ENCODE data around the gene ATG14. TPM values are rescaled to one million over a fixed set of nuclear protein-coding genes. Genes with fewer than 3 reads are reported as not detected.
"Not testable (repeated sequence)": the region's sequence is repeated elsewhere in the genome, so short reads cannot be mapped to it uniquely, and the experiment has no call there.

The ATG14 gene, protein sequence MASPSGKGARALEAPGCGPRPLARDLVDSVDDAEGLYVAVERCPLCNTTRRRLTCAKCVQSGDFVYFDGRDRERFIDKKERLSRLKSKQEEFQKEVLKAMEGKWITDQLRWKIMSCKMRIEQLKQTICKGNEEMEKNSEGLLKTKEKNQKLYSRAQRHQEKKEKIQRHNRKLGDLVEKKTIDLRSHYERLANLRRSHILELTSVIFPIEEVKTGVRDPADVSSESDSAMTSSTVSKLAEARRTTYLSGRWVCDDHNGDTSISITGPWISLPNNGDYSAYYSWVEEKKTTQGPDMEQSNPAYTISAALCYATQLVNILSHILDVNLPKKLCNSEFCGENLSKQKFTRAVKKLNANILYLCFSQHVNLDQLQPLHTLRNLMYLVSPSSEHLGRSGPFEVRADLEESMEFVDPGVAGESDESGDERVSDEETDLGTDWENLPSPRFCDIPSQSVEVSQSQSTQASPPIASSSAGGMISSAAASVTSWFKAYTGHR
- 31.1 TPM for polyA plus RNA-seq (ENCODE audit: insufficient read length)
- long read RNA-seq, donor 1, full-length matches to known transcripts: 5 of 5 reads
- long read RNA-seq, donor 1, partial matches to known transcripts: 0 of 5 reads
- long read RNA-seq, donor 1, other reads (novel, unspliced or antisense): 0 of 5 reads
- long read RNA-seq, donor 2, full-length matches to known transcripts: 3 of 3 reads
- long read RNA-seq, donor 2, partial matches to known transcripts: 0 of 3 reads
- long read RNA-seq, donor 2, other reads (novel, unspliced or antisense): 0 of 3 reads
- long read RNA-seq, donor 3, full-length matches to known transcripts: 2 of 2 reads
- long read RNA-seq, donor 3, partial matches to known transcripts: 0 of 2 reads
- long read RNA-seq, donor 3, other reads (novel, unspliced or antisense): 0 of 2 reads
- long read RNA-seq, donor 4: 0 reads
- long read RNA-seq, donor 5: 0 reads
- long read RNA-seq, donor 6, full-length matches to known transcripts: 5 of 5 reads
- long read RNA-seq, donor 6, partial matches to known transcripts: 0 of 5 reads
- long read RNA-seq, donor 6, other reads (novel, unspliced or antisense): 0 of 5 reads
- long read RNA-seq, donor 7, full-length matches to known transcripts: 3 of 3 reads
- long read RNA-seq, donor 7, partial matches to known transcripts: 0 of 3 reads
- long read RNA-seq, donor 7, other reads (novel, unspliced or antisense): 0 of 3 reads
- long read RNA-seq, donor 8, full-length matches to known transcripts: 2 of 2 reads
- long read RNA-seq, donor 8, partial matches to known transcripts: 0 of 2 reads
- long read RNA-seq, donor 8, other reads (novel, unspliced or antisense): 0 of 2 reads

DNA sequence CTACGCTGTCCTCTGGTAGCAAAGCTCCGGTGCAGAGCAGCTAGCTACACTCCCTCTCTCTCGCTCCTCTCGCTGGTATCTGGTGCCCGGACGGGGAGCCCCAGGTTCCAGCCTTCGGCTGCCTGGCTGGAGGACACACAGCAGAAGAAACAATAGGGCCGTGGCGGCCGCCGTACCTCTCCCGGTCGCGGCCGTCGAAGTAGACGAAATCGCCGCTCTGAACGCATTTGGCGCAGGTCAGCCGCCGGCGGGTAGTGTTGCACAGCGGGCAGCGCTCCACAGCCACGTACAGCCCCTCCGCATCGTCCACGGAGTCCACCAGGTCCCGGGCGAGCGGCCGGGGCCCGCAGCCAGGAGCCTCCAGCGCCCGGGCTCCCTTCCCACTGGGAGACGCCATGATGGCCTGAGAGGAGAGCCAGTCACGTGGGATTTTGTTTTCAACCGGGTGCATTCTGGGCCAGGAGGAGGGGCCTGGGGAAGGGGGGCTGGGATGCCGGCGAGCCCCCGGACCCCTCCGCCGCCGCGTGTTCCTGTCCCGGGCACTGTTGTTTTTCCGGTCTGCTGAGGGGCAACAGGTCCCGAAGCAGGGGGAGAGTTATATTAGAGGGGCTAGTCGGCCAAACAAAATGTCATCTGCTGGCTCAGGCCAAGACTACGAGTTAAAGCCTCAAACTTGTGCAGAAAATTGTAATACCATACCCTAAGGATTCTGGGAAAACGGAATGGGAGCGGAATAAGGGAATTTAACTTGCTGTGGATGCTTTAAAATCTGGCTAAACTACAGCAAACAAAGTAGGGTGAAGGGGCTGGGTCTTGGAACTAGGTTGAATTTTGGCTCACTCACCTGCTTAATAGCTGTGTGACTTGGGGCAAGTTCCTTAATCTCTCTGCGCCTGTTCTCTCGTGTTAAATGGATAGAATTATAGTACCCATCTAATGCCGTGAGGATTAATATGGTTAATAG lies at the start of gene ATG14:
Gene ATG14 (minus strand): TSS at position 405 of the 964 bp plus-strand sequence. CDS start 8 bp downstream, at position 397.
- peak; percentile 88 for DNase-seq

- DNase-seq: no peak
These were observed 47.3 kb upstream of the ATG14 start for GRCh38 chr14:55458800-55459515.

DNA sequence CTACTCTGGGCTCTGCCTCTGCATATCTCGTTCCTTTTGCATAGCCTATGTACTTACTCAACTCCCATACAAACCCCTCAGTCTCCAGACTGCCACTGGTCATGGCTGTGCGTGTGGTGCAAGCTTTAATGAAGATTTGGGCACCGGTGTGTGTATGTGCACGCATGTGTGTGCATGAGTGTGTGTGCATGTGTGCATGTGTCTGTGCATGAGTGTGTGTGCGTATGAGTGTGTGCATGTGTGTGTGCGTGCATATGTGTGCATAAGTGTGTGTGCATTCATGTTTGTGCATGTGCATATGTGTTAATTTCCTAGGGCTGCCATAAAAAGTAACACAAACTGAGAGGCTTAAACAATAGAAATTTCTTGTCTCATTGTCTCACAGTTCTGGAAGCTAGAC lies 45.9 kb upstream of the ATG14 start:
- no peak for DNase-seq

GRCh38 chr14:55456411-55456810 lies 44.8 kb upstream of the ATG14 start:
- not testable (repeated sequence) for DNase-seq

- no peak for DNase-seq
These were observed 42.8 kb upstream of the ATG14 start for GRCh38 chr14:55454264-55455002.

- no peak for DNase-seq
These were observed 40.3 kb upstream of the ATG14 start for GRCh38 chr14:55451950-55452349.

DNA sequence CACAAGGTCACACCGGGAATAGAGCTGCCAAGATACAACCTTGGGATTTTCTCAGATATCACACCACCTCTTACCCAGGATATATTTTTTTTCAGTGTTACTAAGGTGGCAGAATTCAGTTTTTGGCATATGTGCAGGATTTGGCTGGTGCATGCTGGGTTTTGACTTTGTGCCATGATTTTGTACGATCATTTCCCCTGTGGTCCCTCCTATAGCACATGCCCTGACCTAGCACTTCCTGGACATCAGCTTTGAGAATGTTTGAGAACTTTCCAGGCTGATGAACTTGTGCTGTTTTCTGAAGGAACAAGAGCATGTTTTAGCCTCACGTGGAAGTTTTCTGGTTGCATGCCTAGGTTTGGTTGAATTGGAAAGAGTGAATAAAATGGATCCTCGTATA lies 39.8 kb upstream of the ATG14 start:
- no peak for DNase-seq

- no peak for DNase-seq
These were observed 39.4 kb upstream of the ATG14 start for GRCh38 chr14:55450987-55451386.

DNA sequence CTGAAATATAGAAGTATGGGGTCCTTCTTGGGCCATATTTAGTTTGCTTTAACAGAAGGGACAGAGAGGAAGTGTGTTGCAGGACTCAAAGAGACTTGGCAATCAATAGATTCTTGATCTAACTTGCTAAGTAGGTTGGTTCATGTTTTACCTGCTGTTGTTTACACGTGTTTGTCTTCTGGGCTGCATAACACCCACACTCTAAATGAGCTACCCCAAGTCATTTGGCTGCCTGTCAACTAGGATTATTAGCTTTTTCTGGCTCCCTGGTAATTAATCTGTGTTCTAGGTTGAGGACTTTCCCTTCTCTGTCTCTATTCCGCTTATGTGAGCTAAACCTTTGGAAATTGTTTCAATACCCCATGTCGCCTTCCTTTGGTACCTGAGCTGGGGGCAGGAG lies 38.9 kb upstream of the ATG14 start:
- no peak for DNase-seq

DNA sequence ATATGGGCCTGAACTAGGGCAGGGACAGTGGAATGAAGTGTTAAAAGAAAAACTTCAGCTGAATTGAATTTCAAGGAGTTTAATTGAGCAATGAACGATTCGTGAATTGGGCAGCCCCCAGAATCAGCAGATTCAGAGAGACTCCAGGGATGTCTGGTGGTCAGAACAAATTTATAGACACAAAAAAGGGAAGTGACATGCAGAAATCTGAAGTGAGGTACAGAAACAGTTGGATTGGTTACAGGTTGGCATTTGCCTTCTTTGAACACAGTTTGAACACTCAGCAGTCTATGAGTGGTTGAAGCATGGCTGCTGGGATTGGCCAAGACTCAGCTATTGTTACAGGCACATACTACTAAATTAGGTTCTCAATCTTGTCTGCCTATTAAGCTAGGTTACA lies 38.5 kb upstream of the ATG14 start:
- DNase-seq: no peak

- no peak for DNase-seq
These were observed 37.5 kb upstream of the ATG14 start for GRCh38 chr14:55449116-55449515.

DNA sequence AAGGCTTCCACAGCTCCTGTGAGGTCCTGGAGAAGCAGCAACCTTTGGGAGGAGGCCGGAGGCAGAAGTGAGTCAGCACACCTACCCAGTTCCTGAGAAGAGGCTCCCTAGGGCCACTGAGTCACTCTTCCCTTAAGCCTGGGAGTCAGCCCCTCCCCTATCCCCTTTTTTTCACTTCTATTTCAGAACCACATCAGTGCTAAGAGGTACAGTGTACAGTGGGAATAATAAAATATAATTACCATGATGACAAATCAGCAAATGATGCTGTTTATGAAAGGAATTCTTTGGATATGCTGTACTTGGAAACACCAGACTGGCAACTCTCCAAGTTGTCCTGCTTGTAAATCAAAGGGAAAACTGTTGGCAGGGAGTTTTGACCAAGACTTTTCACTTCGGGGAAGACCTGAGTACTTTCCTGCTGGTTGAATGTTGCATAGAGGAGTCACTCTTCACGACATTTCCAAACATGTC lies 36.5 kb upstream of the ATG14 start:
- no peak for DNase-seq

DNA sequence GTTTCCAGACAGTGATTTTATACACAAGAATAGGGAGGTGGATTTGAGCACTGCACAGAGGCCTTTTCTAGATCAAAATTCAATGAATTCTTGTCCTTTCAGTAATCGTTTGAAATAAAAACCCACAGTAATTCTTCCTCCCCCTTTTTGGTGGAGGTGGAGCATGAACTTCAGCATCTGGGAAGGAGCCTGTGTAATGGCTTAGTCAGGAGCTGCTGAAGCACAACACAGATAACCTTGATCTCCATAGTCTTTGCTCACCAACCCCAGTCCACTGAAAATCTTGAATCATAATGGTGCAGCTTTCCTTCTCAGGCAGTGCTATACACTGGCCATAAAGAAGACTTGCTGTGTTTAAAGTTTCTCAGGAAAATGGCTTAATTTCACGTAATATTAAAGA lies 35.2 kb upstream of the ATG14 start:
- no peak for DNase-seq

GRCh38 chr14:55446127-55446736 lies 34.6 kb upstream of the ATG14 start:
- peak; percentile 81 for DNase-seq

- no peak for DNase-seq
These were observed 29.7 kb upstream of the ATG14 start for GRCh38 chr14:55441286-55441685.

GRCh38 chr14:55440385-55440784 lies 28.8 kb upstream of the ATG14 start, which contains the start of gene TBPL2:
Gene TBPL2 (minus strand): TSS chr14:55440616. CDS start chr14:55440449, 167 bp downstream.
- DNase-seq: no peak

- DNase-seq: peak; percentile 44
These were observed 26.5 kb upstream of the ATG14 start for GRCh38 chr14:55438066-55438683.

DNA sequence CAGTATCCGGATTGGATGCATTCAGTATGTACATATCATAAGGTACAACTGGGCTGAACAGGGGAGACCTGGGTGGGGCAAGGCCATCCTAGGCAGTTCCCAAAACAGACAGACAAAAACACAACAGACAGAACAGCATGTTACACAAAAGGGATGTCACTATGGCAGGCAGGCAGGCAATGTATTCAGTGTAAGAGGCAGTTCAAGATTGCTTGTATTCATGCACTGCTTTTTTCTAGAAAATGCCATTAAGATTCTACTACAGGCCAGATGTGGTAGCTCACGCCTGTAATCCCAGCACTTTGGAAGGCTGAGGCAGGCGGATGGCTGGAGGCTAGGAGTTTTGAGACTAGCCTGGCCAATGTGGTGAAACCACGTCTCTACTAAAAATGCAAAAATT lies 25.3 kb upstream of the ATG14 start:
- no peak for DNase-seq

All from left kidney (tissue), 8 donors.